22Rv1 (cell line): ENCODE measurements around the gene APOC1.

Source experiments
- CTCF ChIP-seq: fragments of 450-650 bp; IDR thresholded peaks from 2 replicates; pipeline ENCODE4 v1.5.1; 2017; ENCODE audit warnings: mild to moderate bottlenecking
- ZFX ChIP-seq: fragments of 450-650 bp; IDR thresholded peaks from 2 replicates; pipeline ENCODE4 v1.6.1; 2017; ENCODE audit warnings: antibody characterized with exemption, borderline replicate concordance

- TF ChIP-seq CTCF (no peak), ZFX (no peak)
These were observed 6.2 kb upstream of the APOC1 start for GRCh38 chr19:44908074-44908835.
